NCI-H226 (cell line): ENCODE results near the gene USP3.
A peak's percentile ranks its signal among the peaks of the same experiment; 100 is the strongest.
"Not testable (repeated sequence)": the region's sequence is repeated elsewhere in the genome, so short reads cannot be mapped to it uniquely, and the experiment has no call there.

Experiments used
- DNase-seq: peaks from one replicate; pipeline ENCODE4 v3.0.0-alpha.2; 2015

USP3 gene

GRCh38 chr15:63476229-63476632 lies 28.2 kb upstream of the USP3 start:
- peak; percentile 88 for DNase-seq

GRCh38 chr15:63478243-63478642 lies 26.1 kb upstream of the USP3 start:
- DNase-seq = no peak

GRCh38 chr15:63480441-63480821 lies 24.0 kb upstream of the USP3 start:
- no peak for DNase-seq

- DNase-seq = no peak
Observed at GRCh38 chr15:63481105-63481810, 23.1 kb upstream of the USP3 start.

GRCh38 chr15:63482874-63483323 lies 21.5 kb upstream of the USP3 start:
- no peak for DNase-seq

GRCh38 chr15:63483521-63484371 lies 20.6 kb upstream of the USP3 start:
- DNase-seq = peak; percentile 66

- peak; percentile 48 for DNase-seq
Observed at GRCh38 chr15:63484433-63485186, 19.8 kb upstream of the USP3 start.

GRCh38 chr15:63487076-63487757 lies 17.2 kb upstream of the USP3 start:
- peak; percentile 60 for DNase-seq

GRCh38 chr15:63487758-63488397 lies 16.5 kb upstream of the USP3 start:
- DNase-seq = not testable (repeated sequence)

- DNase-seq = no peak
Observed at GRCh38 chr15:63488398-63488960, 15.9 kb upstream of the USP3 start.

- no peak for DNase-seq
Observed at GRCh38 chr15:63489352-63489751, 15.0 kb upstream of the USP3 start.

GRCh38 chr15:63490345-63491034 lies 13.9 kb upstream of the USP3 start:
- no peak for DNase-seq

- no peak for DNase-seq
Observed at GRCh38 chr15:63491116-63491827, 13.1 kb upstream of the USP3 start.

GRCh38 chr15:63491979-63492378 lies 12.4 kb upstream of the USP3 start:
- peak; percentile 84 for DNase-seq

- peak; percentile 63 for DNase-seq
Observed at GRCh38 chr15:63492541-63493077, 11.8 kb upstream of the USP3 start.

- DNase-seq = no peak
Observed at GRCh38 chr15:63493436-63493835, 11.0 kb upstream of the USP3 start.

GRCh38 chr15:63494408-63494807 lies 10.0 kb upstream of the USP3 start:
- no peak for DNase-seq

GRCh38 chr15:63495343-63495742 lies 9.1 kb upstream of the USP3 start:
- no peak for DNase-seq

- DNase-seq = no peak
Observed at GRCh38 chr15:63495780-63496488, 8.5 kb upstream of the USP3 start.
